SU-DHL-6 (cell line): ENCODE measurements around the gene FCHSD2.

Experiments used
- CTCF ChIP-seq: fragments of 200-600 bp; sonication (generic); IDR thresholded peaks from one replicate; pipeline ENCODE4 v1.5.1; 2017; ENCODE audit warnings: antibody characterized with exemption, mild to moderate bottlenecking, low read length, moderate library complexity; ENCODE audit not compliant: insufficient read depth, poor library complexity, severe bottlenecking
- EZH2phosphoT487 ChIP-seq: fragments of 200-600 bp; sonication (generic), shearing (Covaris generic); conservative IDR thresholded peaks from 2 replicates; pipeline ENCODE4 v1.6.1; 2018; ENCODE audit warnings: mild to moderate bottlenecking, antibody characterized with exemption, low read length, moderate library complexity, mixed read lengths

DNA sequence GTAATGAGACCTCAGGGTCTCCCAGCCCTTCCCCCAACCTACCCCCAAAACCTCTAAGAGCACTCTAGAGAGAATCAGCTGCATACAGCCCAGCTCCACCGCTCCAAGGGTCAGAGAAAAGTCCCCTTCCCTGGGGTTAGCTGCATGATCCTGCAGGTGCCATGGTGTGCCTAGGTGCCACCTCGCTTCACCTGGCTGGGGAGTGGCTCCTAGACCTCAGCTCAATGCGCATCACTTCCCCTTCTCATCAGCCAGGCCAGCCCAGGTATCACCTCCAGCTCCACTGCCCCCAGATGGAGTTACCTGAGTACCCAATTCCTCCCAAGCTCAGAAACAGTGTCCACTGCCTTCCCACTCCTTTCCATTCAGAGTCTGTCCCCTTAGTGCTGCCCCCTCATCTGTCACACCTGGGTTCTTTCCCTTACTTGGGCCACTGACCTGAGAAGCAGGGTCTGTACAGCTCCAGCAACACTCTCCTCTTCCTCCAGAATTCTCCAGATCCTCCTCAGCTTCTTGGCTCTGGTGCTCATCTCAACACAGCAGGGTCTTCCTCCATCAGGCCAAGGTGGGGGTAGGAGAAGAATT, 349.6 kb downstream of the FCHSD2 start:
- TF ChIP-seq CTCF, result no peak
- no peak for TF ChIP-seq EZH2phosphoT487
